ENCODE data around the gene CAMK1G.

CAMK1G gene

DNA sequence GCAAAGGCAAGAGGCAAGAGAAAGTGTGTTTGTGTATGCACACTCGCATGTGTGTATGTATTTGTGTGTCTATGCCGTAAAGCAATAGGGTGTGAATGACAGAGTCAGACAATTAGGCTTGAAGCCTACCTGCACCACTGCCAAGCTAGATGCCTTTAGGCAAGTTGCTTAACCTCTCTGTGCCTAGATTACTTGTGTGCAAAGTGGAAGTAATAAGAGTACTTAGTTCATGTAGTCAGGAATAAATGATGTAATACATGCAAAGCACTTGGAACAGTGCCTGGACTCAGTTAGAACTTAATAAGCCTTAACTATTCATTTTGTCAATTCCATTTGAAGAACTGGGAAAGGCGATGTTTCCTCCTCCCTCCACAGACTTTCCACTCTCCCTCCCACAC, 37.0 kb downstream of the CAMK1G start:
- DNase-seq = no peak

DNA sequence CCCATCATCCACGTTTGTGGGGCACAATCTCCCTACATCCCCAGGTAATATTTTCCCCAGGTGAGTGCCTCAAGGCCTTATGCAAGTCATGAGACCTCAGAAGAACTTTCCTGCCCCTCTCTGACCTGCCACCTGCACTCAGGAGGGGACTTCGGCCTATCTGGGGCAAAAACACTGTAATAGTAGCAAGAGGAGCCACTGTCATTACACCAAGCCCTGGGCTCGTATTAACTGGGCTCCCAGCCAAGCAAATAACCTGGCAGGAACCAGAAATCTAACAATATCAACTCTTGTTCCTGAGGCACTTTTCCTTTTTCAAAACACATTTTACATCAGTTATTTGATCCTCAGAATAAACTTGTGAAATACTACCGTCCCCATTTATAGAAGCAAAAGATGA, 37.8 kb downstream of the CAMK1G start:
- DNase-seq = no peak

DNA sequence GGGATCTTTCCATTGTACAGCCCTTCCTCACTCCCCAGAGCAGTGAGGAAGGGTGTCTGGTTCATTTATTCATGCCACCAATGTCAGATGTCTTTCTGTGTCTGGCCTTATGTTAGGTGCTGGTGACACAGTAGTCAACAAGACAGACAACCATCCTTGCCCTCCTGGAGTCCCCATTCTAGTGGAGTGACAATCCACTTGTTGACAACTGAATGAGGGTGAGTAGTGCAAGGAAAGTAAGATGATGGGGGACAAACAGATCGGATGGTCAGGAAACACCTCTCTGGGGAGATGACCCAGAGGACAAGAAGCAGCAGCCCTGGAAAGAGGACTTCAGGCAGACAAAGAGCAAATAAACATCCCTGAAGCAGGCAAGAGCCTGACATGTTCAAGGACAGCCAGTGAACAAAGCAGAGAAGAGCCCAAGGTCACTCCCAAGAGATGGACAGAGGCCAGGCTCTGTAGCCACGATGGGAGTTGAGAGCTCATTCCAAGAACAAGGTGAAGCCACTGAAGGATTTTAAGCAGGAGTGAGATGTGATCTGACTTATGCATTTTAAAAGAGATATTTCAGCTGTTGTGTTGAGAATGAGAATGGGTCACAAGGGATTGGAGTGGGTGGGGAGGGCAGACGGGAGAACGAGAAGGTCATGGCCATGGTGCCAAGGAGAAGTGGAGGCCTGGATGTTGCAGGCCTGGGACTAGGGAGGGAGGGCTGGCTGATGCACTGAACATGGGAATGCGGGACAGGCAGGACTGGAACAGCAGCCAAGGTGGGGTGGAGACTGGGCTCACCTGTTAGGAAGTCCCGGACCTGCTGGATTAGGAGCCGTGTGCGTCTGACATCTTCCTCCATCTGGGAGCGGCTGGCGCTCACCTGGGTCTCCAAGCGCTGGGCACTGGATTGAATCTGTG, 38.5 kb downstream of the CAMK1G start:
- no peak for DNase-seq

DNA sequence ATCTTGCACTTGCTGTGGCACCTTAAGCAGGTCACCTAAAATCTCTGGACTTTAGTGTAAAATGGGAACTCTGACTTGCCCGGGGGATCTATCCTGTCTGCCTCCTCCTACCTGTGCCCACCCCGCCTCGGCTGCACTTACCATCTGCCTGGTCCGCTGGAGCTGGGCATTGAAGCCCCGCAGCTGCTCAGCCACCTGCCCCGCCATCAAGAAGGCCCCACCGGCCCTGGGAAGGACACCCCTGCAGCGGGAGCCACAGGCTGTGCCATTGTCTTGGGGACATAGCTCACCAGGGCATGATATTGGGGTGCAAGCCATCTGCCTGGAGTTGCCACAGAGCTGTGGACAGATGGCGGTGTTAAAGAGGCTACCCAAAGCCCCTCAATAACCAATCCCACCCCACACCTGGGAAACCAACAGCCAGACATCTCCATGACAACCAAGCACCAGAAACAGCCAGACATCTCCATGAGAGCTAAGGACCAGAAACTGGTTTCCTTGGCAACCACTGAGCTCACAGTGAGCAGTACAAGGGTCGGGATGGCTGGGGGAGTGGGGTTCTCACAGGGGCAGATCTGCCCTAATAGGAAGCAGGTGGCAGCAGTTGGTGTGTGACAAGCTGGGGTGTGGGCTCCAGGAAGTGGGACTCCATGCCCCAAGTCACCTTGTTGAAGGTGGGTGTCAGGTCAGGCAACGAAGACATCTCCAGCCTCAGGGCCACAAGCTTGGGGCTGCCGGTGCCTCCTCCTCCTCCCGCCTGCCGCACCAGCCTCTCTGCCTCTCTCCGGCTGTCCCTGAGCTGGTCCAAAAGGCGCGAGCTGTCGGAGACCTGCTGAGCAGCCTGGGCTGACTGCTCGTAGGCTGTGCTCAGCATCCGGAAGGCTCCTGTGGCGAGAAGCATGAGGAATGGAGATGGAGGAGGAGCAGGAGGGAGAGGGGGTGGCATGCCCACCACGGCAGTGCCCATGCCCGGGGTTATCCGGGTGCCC, 39.6 kb downstream of the CAMK1G start:
- no peak for DNase-seq

DNA sequence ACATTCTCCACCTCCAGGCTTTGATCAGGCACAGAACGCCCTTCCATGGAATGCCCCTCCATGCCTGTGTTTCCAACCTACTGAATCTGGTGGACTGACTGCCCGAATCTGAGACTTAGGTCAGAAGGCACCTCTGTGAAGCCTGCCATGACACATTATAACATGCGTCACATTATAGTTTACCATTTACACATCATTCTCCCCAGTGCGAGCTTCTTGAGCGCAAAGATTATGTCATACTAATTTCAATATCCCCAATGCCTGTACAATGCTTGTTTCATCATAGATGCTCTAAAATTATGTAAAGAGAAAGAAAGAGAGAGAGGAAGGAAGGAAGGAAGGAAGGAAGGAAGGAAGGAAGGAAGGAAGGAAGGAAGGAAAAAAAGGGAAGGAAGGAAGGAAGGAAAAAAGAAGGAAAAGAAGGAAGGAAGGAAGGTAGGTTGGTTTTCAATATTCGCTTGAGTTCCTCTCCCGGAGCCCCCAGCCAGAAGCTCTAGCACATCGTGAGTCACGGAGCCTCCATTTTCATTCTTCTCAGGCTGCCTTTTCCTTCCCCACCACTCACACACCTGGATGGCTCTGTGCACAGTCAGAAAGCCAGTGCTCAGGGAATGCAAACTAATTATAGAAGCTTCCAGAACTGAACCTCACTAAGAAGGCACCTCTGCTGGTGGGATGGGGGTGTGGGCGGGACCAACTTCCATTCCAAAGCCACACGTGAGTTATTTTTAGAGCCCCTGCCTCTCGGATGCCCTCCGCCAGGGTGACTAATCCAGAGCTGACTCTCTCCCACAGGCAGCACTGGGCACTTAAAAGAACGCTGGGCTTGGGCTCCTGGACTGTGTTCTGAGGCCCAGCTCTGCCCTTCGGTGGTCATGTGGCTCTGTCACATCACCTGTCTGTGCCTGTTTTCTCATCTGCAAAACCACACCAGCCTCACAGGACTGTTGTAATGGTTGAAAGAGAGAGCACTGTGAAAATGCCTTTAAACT, 41.3 kb downstream of the CAMK1G start:
- DNase-seq = no peak

DNA sequence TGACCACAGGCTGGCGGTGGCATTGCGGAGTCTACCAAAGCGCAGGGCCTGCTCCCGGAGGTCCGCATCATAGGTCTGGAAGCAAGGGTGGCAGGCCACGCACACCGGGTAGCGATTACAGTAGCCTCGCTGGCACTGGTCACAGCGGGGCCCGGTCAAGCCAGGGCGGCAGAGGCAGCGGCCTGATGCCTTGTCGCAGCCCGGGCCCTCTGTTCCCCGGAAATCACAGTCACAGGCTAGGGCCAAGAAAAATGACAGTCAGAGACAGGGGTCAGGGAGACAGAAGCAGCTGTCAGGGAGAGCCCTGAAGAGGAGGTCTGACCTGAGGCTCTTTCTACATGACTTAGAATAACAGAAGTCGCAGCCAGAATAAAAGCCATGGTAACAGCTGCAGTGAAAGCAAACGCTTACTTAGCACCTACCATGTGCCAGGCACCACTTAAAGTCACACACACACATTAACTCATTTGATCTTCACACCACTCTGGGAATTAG, 42.3 kb downstream of the CAMK1G start:
- DNase-seq = no peak

DNA sequence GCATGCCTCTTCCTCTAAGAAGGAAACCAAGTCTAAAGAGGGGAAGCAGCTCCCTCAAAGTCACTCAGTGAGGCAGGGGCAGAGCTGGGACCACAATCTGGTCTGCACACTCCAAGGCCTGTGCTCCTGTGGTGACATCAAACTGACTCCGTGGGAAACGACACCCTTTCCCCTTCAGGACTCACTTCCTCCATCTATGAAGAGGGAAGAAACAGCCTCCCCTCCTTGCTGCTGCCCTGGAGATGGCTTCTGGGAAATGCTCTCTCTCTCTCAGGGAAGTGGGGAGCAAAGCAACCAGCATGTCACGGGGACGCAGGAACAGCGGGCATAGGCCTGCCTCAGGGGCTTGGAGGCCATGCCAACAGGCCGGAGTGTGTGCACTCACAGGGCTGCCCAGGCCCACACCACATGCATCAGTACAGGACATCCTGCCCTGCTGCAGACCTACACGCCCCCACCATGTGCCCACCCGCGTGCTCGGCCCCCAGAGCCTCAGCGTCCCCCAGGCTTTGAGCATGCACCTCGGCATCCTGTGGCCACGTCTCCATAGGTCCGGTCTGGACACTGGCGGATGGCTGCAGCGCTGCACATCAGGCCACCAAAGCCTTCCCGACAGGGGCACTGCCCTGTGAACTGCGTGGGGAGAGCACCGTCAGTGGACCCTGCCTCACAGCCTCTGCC, 43.0 kb downstream of the CAMK1G start:
- DNase-seq = no peak

DNA sequence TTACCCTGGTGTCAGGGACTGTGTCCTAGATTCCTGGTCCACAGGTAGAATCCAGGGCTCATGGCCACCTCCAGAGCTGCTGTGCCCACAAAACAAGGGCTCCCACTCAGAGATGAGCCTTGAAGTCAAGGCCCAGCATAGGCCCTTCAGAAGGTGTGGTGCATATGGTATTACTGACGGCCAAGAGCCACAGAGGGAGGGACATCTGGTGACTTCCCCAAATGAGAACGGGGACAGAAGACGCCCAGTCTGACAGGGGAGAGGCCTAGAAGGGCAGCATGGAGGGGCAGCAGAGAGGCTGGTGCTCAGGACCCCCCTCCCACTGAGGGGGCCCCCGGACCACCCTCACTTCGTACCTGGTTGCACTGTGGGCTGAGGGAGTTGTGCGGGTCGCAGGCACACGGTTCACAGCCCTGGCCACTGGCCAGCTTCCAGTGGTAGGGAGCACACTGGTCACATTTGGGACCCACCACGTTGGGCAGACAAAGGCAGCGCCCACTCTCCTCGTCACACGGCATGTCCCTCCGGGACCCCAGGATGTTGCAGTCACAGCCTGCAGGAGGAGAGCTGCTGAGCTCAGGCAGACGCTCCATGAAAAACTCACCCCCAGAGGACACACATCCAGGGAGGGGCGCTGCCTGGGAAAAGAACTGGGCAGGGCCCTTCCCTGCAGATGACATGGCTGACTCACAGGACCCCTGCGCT, 43.7 kb downstream of the CAMK1G start:
- no peak for DNase-seq

DNA sequence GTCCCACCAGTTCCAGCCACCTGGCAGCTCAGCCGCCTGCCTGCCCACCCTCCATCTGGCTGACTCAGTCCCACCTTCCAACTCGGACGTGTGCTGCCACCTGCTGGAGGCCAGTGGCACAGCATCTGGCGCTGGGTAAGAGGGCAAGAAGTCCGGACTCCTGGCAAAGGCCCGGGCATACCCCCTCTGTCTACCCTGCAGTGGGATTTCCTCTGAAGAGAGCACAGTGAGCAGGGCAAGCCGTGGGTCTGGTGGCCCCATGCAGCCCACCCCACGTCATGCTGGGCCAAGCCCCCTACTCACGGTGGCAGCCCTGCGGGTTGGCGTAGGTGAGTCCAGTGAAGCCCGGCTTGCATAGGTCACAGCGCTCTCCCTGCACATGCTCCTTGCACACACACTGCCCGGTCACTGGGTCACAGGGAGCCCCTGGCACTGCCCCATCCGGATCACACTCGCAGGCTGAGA, 44.2 kb downstream of the CAMK1G start:
- peak; percentile 35 for DNase-seq

DNA sequence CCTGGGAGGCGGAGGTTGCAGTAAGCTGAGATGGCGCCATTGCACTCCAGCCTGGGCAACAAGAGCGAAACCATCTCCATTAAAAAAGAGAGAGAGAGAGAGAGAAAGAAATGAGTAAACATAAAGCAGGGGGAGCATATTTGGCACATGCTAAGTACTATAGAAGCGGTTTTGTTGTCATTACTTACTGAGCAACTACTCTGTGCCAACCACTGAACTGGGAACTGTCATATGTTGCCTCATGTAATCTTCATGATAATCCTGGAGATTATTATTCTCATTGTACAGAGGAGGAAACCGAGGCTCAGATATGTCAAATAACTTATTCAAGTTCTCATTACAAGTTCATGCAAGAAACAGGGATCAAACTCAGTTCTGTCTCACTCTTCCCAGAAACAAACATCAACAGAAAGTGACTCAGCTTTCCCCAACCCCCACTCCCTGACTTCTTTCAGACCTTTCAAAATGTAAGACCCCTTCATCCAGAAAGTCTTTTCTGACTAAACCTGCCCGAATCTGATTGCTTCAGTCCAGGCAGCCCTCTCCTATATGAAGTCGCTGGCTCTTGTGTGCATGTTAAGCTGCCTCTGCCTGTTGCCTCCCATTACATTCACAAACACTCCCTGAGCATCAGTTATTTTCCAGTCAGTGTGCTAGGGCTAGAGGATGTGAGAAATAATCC, 45.2 kb downstream of the CAMK1G start:
- DNase-seq = no peak

DNA sequence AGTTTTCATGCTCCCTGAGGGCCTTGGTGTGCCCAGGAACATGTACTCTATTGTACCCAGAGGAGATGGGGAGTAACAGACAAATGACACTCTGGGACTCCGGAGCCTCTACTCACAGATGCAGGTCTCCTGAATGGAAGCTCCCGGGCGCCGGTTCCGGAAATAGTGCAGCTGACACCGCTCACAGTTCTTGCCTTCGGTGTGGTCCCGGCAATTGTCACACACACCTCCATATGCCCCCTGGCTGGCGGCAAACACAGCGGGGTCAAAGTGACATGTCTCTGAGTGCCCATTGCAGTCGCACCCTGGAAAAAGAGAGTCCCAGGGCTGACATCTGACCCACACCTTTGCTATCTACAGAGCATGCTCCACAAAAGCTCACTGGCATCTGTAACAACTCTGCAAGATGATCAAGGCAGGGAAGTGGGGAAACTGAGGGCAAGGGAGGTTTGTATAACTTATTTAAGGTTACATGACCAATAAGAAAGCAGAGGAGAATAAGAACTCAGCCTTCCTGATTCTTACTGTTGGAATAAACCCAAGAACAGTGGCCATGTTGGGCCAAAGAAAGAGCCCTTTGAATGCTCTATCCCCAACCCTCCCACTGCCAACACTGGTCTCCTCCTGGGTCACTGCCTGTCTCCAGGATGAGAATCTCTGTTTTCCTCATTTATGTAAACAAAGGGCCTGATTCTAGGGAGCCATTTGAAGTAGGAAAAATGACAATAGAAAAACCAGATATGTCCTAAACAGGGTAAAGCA, 46.3 kb downstream of the CAMK1G start:
- no peak for DNase-seq

DNA sequence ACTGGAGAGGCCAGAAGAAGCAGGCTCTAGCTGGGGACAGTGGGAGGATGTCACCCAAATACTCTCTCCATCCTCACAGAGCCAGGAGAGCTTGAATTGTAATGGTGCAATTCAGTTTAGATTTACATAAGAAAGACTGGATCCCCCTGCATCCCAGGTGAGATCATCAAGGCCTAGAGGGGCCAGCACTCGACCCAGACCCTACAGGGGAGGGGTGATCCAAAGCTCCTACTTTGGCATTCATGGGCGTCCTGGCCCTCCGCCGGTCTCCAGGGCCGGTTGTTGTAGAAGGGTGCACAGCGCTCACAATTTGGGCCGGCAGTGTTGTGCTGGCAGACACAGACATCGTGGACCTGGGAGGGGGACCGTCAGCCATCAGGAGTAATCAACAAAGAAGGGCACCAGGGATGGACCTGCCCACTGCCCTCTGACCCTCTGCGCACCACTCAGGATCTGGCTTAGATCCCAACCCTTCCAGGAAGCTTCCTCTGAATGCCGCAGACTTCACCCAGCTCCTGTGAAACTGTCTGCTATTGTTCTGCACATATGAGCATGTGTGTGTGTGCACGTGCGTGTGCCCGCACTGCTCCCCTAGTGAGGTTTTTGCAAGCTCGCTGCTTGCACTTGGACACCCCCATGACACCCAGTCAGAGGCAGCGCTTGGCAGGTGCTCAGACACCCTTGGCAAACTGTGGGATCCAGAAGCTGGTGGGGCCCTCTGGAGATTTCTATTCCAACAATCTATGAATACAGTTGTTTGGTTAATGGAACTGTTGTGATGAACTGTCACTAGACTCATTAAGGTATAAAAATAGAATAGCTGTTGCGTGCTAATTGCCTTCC, 47.1 kb downstream of the CAMK1G start:
- no peak for DNase-seq

DNA sequence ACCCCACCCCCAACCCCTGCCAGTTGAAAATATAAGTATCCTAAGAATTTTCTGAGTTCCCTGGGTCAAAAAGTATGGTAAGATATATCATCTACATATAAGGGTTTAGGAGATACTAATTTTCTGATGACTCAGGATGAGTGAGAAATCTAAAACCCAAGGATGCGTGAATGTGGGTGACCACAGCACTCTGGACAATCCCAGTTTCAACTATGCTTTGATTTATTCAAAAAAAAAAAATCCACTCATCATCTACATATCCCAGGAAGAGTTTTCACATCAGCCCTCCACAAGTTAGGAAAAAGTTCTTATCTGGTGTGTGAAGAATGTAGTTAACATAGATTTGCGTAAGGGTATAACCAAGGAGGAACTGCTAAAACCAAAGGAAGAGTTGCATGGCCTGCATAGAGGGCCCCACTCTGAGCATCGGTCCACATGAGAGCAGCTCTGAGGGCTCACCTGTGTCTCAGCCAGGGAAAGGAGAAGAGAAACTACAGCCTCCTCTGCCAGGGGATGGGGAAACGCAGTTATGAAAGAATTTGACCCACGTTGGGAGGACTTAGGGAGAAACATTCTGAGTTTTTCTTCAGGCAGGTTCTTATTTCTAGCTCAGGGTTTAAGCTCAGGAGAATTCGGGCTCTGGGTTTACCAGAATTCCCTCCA, 50.0 kb downstream of the CAMK1G start:
- no peak for DNase-seq

DNA sequence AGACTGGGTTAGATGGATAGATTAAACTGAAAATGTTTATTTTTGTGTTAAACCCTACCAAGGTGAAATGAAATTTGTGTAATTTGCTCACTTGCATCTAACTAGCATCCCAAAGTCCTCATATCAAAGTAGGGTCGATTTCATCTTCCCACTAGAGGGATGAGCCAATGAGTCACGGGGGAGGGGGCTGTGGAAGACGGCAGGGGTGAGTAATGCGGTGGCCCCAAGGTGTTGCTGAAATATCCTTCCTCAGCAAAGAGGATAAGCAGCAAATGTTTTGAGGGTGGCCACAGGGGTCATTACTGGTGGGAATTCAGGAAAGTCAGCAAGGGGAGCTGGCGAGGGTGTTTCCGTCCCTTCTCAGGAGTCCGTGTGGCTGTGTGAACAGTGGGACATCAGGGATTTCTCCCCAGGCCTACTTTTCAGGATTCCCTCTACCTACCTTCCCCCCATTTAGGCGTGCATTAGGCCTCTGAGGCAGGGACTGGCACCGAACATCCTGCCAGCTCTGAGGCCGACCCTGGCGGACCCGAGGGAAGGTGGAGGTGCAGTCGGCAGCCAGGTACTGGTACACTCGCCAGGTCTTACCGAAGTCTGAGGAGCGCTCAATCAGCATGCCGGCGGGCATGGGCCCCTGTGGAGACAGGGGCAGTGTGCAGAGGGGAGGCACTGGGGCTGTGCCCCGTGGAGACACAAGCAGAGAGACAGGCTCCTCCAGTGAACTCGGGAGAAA, 50.7 kb downstream of the CAMK1G start:
- DNase-seq = no peak

DNA sequence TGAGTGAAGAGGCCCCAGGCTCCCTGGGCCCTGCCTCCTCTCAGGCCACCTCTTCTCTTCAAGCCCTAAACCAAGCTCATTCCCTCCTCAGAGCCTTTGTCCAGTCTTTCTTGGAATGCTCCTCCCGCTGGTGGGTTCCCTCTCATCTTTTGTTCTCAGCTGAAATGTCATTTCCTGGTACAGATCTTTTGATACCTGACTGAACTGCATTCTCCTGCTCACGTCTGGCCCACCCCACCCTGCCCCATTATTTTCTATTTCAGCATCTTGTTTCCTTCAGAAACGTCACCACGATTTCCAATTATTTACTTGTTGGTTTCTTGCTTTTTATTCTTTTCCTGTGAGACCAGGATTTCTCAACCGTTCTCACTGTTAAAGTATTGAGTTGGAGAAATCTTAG, 52.3 kb downstream of the CAMK1G start:
- DNase-seq = no peak

DNA sequence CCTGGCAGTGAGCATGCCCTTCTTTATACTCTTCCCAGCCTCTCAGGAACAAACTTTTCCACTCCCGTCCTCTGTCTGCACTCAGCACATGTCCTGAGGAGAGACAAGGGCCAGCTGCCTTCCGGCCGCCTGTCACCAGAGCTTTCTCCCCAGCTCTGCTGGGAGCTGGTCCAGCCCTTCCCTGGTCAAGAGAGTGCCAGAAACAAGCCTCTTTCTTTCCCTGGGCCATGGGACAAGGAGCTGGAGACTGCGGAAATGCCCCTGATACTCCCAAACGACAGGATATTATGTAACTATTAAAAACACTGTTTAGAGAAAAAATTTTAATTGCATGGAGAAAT, 58.3 kb downstream of the CAMK1G start:
- no peak for DNase-seq

DNA sequence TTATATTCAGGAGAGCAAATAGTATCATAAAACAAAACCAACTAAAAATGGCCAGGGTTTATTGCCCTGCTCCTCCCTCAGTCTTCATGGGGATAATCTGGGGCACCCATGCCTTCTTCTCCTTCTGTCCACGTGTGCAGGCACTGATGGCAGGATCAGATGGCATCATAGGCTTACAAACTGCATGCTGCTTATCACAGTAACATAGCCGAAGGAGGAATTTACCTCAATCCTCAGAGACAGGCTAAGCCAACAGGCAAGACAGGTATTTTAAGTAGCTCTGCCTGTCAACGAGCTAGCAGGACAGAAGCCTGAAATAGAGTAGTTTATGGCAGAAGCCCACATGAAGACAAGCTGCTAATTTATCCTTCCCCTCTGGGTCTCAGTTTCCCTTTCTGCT, 59.3 kb downstream of the CAMK1G start:
- no peak for DNase-seq

Measured in GDM1 (cell line).